ENCODE data around the gene CHD8. TPM values are rescaled to one million over a fixed set of nuclear protein-coding genes. Genes with fewer than 3 reads are reported as not detected.

CHD8 gene
- total and polyA plus RNA-seq, 2 of the 13 experiments (the other 11 are each of a cell fraction or from before 2014, with no cell fraction given), result 35.1 to 79.6 TPM

DNA sequence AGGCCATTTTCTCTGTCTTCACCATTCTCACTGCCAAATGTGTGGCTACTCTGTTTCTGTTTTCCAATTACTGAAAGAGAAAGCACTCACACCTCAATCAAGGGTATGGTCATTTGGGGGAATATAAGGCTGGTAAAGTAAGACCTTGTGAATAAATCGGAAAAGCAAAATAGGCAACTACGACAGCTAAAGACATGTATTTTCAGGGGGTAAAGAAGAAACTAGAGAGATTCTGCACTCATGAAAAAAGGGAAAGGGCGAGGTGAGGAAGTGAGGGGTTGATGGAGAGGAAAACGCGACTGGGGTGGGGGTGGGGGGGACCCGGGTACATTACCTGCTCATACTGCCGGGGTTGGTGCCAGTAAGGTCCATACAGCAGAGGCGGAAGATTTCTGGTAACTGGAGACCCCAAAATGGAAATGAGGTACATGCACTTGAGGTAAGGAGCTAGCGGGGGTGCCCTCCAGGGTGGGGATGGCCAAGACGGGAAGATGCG lies 19.3 kb downstream of the CHD8 start:
- Histone ChIP-seq H3K27me3 (ENCODE audit: control insufficient read depth in 1 of 2, insufficient read depth in 2 of 2, low read length in 2 of 2) (peaks cover 0 to 4% of the 10 kb centered on the region in 2 experiments; a peak in 1 of 5 replicates), H2AFZ (ENCODE audit: low read length) (no peak overlapping the region), H3K4me1 (ENCODE audit: insufficient read depth, low read length) (peaks cover 40% of the 10 kb centered on the region), H3K79me2 (ENCODE audit: insufficient read depth, low read length) (peaks cover 80% of the 10 kb centered on the region), H4K20me1 (ENCODE audit: insufficient read depth, low read length) (no peaks in the 10 kb centered on the region), H3K4me2 (ENCODE audit: low read depth, low read length) (peak overlapping the region; percentile 90), H3K4me3 (replicated peaks in 1 of 3; ENCODE audit: insufficient read depth in 1 of 3, low read depth in 2 of 3, low read length in 3 of 3) (peak overlapping the region; percentile 85 to 96 (median 87)), H3K9me3 (ENCODE audit: low read length) (no peaks in the 10 kb centered on the region), H3K27ac (ENCODE audit: extremely low read length, insufficient read depth, low read length) (peak overlapping the region; percentile 92), H3K36me3 (replicated peaks in 1 of 2; ENCODE audit: control insufficient read depth in 1 of 2, insufficient read depth in 2 of 2, low read length in 2 of 2) (peaks cover 2 to 11% of the 10 kb centered on the region in 2 experiments), H3K9ac (ENCODE audit: insufficient read depth, low read depth, low read length) (peak overlapping the region; percentile 95)
- POLR2A ChIA-PET, result interaction anchor here (0.8 to 4.6 kb wide), 21 partner anchors 9 to 1094 kb away, joined by 3 to 211 read pairs (median 4); partner anchors contain the start of genes CHD8, METTL3, PARP2 and RAB2B
- in situ Hi-C loops (cut with HindIII; ENCODE audit: extremely low pct_ligation_motif_present, low pct_unique_long_range_greater_than_20kb) (no loop called here), intact Hi-C loops (cut with micrococcal nuclease; ENCODE audit: unreplicated experiment) (loop anchor here (1.0 to 2.0 kb wide), 4 partner anchors 20 to 121 kb away; partner anchors contain the start of genes CHD8, SUPT16H and TOX4)
- DNase-seq (ENCODE audit: low spot score) (no peak), FAIRE-seq (no peak), ATAC-seq (no peak)
- 5% methylated on average over 11 of the region's 11 CpGs for WGBS (ENCODE audit: low lambda C conversion rate)
- no TSS peak for BruUV-seq (replicated peaks)
- CTCF ChIA-PET (ENCODE audit: low intra/inter-chr PET ratio, low total read pairs), result interaction anchor here (0.9 kb wide), 1 partner anchor 19 kb away, joined by 3 read pairs; the partner anchor contains the start of gene CHD8
- TF ChIP-seq TEAD2 (CRISPR knock-in tag; IDR thresholded peaks at IDR 0.05), result no peak
- TF ChIP-seq ZNF713 (CRISPR knock-in tag; IDR thresholded peaks at IDR 0.05), result no peak
- 0 out of 2 replicates have a peak, but pooled peaks have one; percentile 10 for TF ChIP-seq ZNF589 (CRISPR knock-in tag; conservative IDR thresholded peaks at IDR 0.05)
- TF ChIP-seq ZNF180 (CRISPR knock-in tag; IDR thresholded peaks at IDR 0.05; ENCODE audit: borderline replicate concordance, low read depth), result no peak
- TF ChIP-seq ARID2 (CRISPR knock-in tag; IDR thresholded peaks at IDR 0.05; ENCODE audit: borderline replicate concordance), result 0 out of 2 replicates have a peak, but pooled peaks have one; percentile 83
- TF ChIP-seq ZNF746 (CRISPR knock-in tag; IDR thresholded peaks at IDR 0.05), result no peak
- TF ChIP-seq, protein P1, sequence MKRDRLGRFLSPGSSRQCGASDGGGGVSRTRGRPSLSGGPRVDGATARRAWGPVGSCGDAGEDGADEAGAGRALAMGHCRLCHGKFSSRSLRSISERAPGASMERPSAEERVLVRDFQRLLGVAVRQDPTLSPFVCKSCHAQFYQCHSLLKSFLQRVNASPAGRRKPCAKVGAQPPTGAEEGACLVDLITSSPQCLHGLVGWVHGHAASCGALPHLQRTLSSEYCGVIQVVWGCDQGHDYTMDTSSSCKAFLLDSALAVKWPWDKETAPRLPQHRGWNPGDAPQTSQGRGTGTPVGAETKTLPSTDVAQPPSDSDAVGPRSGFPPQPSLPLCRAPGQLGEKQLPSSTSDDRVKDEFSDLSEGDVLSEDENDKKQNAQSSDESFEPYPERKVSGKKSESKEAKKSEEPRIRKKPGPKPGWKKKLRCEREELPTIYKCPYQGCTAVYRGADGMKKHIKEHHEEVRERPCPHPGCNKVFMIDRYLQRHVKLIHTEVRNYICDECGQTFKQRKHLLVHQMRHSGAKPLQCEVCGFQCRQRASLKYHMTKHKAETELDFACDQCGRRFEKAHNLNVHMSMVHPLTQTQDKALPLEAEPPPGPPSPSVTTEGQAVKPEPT (CRISPR knock-in tag; IDR thresholded peaks at IDR 0.05; ENCODE audit: low read depth), result no peak
- TF ChIP-seq HOXA7 (CRISPR knock-in tag; IDR thresholded peaks at IDR 0.05), result no peak
- TF ChIP-seq RARA (CRISPR knock-in tag; IDR thresholded peaks at IDR 0.05), result no peak
- 0 out of 2 replicates have a peak, but pooled peaks have one; percentile 6 for TF ChIP-seq KDM6A (CRISPR knock-in tag; IDR thresholded peaks at IDR 0.05; ENCODE audit: low read depth)
- TF ChIP-seq MYNN (CRISPR knock-in tag; IDR thresholded peaks at IDR 0.05; ENCODE audit: low read depth), result no peak
- TF ChIP-seq ZNF737 (CRISPR knock-in tag; IDR thresholded peaks at IDR 0.05; ENCODE audit: borderline replicate concordance), result no peak
- no peak for TF ChIP-seq GATA4 (IDR thresholded peaks at IDR 0.05; ENCODE audit: borderline replicate concordance, low read depth)
- no peak for TF ChIP-seq ZNF557 (CRISPR knock-in tag; IDR thresholded peaks at IDR 0.05)
- 0 out of 2 replicates have a peak, but pooled peaks have one; percentile 3 for TF ChIP-seq ZC3H13 (CRISPR knock-in tag; IDR thresholded peaks at IDR 0.05)
- peak; percentile 8; the same call in 1 of the 2 replicates for TF ChIP-seq KLF11 (CRISPR knock-in tag; IDR thresholded peaks at IDR 0.05)
- no peak for TF ChIP-seq SOX6 (IDR thresholded peaks at IDR 0.05)
- TF ChIP-seq SOX6 (CRISPR knock-in tag; IDR thresholded peaks at IDR 0.05), result no peak
- TF ChIP-seq, protein P2, sequence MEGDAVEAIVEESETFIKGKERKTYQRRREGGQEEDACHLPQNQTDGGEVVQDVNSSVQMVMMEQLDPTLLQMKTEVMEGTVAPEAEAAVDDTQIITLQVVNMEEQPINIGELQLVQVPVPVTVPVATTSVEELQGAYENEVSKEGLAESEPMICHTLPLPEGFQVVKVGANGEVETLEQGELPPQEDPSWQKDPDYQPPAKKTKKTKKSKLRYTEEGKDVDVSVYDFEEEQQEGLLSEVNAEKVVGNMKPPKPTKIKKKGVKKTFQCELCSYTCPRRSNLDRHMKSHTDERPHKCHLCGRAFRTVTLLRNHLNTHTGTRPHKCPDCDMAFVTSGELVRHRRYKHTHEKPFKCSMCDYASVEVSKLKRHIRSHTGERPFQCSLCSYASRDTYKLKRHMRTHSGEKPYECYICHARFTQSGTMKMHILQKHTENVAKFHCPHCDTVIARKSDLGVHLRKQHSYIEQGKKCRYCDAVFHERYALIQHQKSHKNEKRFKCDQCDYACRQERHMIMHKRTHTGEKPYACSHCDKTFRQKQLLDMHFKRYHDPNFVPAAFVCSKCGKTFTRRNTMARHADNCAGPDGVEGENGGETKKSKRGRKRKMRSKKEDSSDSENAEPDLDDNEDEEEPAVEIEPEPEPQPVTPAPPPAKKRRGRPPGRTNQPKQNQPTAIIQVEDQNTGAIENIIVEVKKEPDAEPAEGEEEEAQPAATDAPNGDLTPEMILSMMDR (CRISPR knock-in tag; IDR thresholded peaks at IDR 0.05), result no peak
- no peak for TF ChIP-seq NONO (IDR thresholded peaks at IDR 0.05)
- no peak for TF ChIP-seq NONO (CRISPR knock-in tag; conservative IDR thresholded peaks at IDR 0.05)
- TF ChIP-seq ATF7-NPFF (CRISPR knock-in tag; IDR thresholded peaks at IDR 0.05; ENCODE audit: low read depth), result no peak
